GM20000 (cell line): Measurements from ENCODE around the gene STOM.

Experiments
- DNase-seq: peaks from one replicate; pipeline ENCODE4 v3.0.0; 2012; ENCODE audit warnings: low spot score
- TF ChIP-seq, protein P1 (sequence below): IDR thresholded peaks from 2 replicates; pipeline ENCODE4 v1.5.1; 2012; ENCODE audit warnings: mild to moderate bottlenecking, control low read depth; ENCODE audit errors: extremely low read depth, missing control alignments

The STOM gene

DNA sequence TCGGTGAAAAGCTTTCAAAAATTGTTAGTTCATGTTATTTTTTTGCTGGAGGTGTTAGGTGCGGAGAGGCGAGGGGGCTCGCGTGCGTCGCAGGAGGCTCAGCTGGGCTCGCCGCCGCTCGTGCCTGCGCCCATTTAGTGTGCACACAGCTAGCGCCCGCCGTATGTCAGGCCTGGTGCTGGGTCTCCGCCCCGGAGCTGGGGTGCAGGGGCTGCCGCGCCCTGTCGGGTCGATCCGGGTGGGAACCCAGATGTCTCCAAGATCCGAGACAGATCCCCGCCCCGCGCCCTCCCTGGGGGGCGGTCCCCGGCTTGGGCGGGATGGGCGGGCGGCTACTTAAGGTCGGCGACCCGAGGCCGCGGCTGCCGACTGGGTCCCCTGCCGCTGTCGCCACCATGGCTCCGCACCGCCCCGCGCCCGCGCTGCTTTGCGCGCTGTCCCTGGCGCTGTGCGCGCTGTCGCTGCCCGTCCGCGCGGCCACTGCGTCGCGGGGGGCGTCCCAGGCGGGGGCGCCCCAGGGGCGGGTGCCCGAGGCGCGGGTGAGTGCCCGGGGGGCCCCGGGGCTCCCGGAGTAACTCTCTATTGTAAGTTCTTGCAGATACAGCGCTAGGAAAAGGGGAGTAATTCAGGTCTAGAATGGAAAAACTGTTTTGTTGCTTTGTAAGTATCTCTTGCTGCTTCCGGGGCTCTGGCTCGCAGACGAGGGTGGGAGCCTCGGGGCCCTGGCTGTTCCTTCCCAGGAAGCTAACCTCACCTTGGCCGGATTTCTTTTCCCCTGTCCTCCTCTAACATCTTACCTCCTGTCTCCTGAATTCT lies 70.4 kb downstream of the STOM start:
- peak; percentile 62 for DNase-seq
- TF ChIP-seq, protein P1, sequence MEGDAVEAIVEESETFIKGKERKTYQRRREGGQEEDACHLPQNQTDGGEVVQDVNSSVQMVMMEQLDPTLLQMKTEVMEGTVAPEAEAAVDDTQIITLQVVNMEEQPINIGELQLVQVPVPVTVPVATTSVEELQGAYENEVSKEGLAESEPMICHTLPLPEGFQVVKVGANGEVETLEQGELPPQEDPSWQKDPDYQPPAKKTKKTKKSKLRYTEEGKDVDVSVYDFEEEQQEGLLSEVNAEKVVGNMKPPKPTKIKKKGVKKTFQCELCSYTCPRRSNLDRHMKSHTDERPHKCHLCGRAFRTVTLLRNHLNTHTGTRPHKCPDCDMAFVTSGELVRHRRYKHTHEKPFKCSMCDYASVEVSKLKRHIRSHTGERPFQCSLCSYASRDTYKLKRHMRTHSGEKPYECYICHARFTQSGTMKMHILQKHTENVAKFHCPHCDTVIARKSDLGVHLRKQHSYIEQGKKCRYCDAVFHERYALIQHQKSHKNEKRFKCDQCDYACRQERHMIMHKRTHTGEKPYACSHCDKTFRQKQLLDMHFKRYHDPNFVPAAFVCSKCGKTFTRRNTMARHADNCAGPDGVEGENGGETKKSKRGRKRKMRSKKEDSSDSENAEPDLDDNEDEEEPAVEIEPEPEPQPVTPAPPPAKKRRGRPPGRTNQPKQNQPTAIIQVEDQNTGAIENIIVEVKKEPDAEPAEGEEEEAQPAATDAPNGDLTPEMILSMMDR = no peak

DNA sequence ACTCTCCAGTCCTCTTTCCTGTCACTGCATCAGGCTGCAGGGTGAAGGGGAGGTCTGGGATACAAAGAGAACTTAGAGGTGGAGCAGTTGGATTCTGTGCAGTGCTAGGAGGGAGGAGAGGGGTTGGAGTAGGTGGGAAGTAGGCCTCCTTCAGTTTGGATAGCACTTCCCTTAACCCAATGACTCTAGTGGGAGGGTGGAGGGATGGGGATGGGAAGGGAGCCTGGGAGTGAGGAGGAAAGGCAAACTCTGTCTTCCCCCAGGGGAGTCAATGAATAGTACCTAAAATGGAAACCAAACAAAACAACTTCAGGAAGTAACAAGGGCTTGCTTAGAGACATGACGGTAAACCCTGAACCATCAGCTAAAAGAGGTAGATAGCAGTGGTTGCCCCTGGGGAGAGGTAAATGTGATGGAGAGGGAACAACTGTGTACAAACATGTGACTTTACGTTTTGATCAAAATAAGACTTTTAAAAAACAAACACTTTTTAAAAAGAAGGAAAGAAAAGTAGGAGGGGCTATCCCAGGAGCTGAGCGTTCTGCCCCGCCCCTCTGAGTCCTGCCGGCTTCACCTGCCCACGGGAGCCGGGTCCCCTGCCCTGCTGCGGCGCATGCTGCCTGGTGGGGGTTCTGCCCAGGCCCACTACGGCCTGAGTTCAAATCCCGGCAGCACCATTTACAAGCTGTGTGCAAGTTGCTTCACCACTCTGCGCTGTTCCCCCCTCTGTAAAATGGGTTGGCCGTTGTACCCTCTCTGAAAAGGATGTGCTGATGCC lies 71.2 kb downstream of the STOM start:
- peak; percentile 49 for DNase-seq

DNA sequence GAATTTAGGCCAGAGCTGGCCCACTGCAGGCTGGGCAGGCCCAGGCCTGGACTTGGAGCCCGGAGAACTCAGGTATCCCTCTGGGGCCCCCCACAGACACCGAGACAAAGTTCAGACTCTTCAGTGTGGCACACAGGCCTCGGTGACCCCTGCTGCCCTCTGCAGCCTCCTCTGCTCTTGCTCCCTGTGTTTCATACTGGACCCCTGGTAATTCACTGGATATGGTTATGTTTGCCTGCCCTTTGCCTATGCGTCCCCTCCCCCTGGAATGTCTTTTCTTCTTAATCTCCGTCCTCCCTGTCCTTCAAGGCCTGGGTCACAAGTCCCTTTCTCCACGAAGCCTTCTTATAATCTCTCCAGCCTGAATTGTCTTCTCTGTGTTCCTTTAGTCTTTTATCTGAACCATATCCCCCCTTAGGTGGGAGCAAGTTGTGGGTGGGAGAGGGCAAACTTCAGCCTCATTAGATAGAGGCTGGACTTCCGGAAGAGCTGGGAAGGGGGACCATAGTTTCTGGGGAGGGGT lies 72.0 kb downstream of the STOM start:
- TF ChIP-seq, protein P1 = no peak
- no peak for DNase-seq

More for the DNA sequence above, 71.2 kb downstream of the STOM start:
- TF ChIP-seq, protein P1 = no peak

DNA sequence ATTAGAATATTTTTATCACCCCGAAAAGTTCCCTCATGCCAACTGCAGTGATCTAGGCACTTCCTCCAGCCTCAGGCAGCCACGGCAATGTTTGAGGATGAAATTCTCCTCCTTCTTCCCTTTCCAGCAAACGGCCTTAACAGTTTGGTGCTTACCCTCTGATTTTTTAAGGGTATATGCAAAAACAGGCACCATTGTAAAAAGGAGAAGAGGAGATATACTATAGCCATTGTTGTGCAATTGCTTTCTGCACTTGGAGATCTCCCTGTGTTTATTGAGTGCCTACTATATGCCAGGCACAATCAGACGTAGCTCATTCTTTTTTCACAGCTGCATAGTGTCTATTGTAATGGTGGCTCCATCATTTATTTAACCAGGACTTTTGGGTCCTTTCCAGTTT lies 72.7 kb downstream of the STOM start:
- TF ChIP-seq, protein P1 = no peak
- no peak for DNase-seq

DNA sequence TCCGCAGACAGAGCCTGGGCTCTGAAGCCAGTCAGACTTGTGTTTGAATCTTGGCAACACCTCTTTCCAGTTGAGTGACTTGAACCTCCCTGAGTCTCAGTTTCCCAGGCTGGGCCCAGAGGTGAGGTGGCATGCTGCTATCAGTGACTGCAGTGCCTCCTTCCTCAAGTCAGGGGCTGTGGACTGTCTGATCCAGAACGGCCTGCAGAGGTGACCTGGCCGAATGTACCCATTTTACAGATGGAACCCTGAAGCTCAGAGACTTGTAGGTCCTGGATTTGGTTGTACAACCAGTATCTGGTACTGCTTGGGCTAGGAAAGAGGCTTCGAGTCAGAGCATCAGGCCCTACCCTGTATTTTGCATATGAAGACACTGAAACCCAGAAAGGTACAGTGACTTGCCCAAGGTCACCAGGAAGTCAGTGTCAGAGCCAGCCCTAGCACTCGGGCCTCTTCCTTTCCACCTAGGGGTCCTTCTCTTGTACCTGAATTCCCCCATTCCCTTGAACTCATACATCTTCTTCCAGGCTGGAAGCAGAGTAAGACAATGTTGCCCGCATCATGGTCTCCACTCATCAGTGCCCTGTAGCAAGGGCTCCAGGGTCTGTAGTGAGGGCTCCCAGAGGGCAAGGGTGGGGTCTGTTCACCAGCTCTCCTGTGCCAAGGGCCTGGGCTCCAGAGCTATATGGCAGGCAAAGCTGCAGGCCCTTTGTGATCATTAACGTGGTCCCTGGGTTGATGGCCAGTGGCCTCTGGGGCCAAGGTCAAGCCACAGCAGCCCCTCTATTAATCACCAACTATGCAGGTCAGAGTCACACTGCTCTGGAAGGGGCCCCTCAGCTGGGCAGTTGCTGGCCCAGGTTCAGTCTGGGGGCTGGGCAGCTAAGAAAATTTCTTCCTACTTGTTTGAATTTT lies 73.6 kb downstream of the STOM start:
- TF ChIP-seq, protein P1 = no peak
- no peak for DNase-seq

DNA sequence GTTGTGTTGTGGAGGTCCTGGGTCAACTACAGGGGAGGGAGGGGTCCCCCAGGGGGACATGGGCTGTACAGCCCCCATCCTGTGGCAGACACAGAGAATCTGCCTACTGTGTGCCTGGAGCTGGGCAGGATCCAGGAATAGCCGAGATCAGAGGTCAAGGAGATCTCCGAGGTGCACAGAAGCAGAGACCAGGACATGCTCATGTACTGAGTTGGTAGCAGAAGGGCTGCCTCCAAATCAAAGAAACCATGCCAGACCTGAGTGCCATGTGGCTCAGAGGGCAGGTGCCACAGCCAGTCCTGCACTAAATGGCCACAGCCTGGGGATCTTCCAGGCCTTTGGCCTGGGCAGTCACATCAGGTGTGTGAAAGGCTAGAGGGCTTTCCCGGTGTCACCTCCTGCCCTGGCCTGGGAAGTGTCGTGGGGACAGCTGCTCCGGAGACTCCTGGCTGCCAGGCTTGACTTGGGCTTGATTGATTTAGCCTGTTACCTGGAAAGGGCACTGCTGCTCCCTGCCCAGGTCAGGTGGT lies 74.3 kb downstream of the STOM start:
- no peak for DNase-seq
- TF ChIP-seq, protein P1 = no peak
